ENCODE data around the gene ABCG2. TPM values are rescaled to one million over a fixed set of nuclear protein-coding genes. Genes with fewer than 3 reads are reported as not detected.
A peak's percentile ranks its signal among the peaks of the same experiment; 100 is the strongest.

The ABCG2 gene
- total and polyA plus RNA-seq, 2 of the 4 experiments (the other 2 are of a cell fraction) = 0.50 to 1.1 TPM

GRCh38 chr4:88191404-88191803 lies 33.0 kb upstream of the ABCG2 start:
- H4K20me1 ChIP-seq (ENCODE audit: insufficient read depth, low read length) = no peaks in the 10 kb centered on the region
- H2AK5ac ChIP-seq (ENCODE audit: low read depth, low read length) = no peak overlapping the region
- dilution Hi-C loops (cut with HindIII; ENCODE audit: low sequenced_read_pairs, unreplicated experiment) (no loop called here), intact Hi-C loops (cut with micrococcal nuclease) (no loop called here), in situ Hi-C loops (cut with MboI; ENCODE audit: low sequenced_read_pairs) (no loop called here)
- no CpG with 5 or more reads among the region's 3 CpGs for WGBS, 2 experiments (ENCODE audit: extremely low coverage in 2 of 2, insufficient read length in 1 of 2)
- no peak overlapping the region for H3K4me2 ChIP-seq (ENCODE audit: low read depth, low read length)
- CTCF ChIA-PET = interaction anchor here (2.1 kb wide), 1 partner anchor 158 kb away, joined by 7 read pairs; no protein-coding TSS in a partner anchor
- H2BK120ac ChIP-seq (ENCODE audit: low read depth, low read length) = no peak overlapping the region
- H3K9me3 ChIP-seq (ENCODE audit: control insufficient read depth, insufficient read depth, low read length) = no peaks in the 10 kb centered on the region
- no peak overlapping the region for H3K23ac ChIP-seq (ENCODE audit: low read depth, low read length)
- no peak overlapping the region for H3K14ac ChIP-seq (replicated peaks; ENCODE audit: low read depth, low read length)
- DNase-seq = peak; percentile 17
- TF ChIP-seq MAFK (IDR thresholded peaks at IDR 0.05; ENCODE audit: low read depth, low read length) = 0 out of 2 replicates have a peak, but pooled peaks have one; percentile 9
- no peak for TF ChIP-seq RAD21 (IDR thresholded peaks at IDR 0.05; ENCODE audit: low read length)
- no peak for ATAC-seq (ENCODE audit: low read depth)
- no peak overlapping the region for H2BK5ac ChIP-seq (ENCODE audit: low read depth, low read length, poor library complexity, severe bottlenecking)
- no peak overlapping the region for H4K91ac ChIP-seq (ENCODE audit: insufficient read depth, low read depth, low read length)
- H3K4ac ChIP-seq (ENCODE audit: low read depth, low read length) = no peak overlapping the region
- POLR2A ChIA-PET (ENCODE audit: unreplicated experiment) = no interaction called here
- no peak overlapping the region for H4K5ac ChIP-seq (ENCODE audit: low read depth, low read length)
- H3K56ac ChIP-seq (ENCODE audit: extremely low read depth, insufficient read depth, low read length) = no peak overlapping the region
- H3K9me1 ChIP-seq (ENCODE audit: insufficient read depth, low read length) = no peaks in the 10 kb centered on the region
- no peak overlapping the region for H3K27ac ChIP-seq (ENCODE audit: insufficient read depth, low read length)
- no peaks in the 10 kb centered on the region for H3K27me3 ChIP-seq (ENCODE audit: control insufficient read depth, insufficient read depth, low read length)
- H2BK15ac ChIP-seq (ENCODE audit: low read depth, low read length) = no peak overlapping the region
- H3K18ac ChIP-seq (ENCODE audit: low read depth, low read length) = no peak overlapping the region
- no peak overlapping the region for H2AK9ac ChIP-seq (replicated peaks; ENCODE audit: low read depth, low read length, poor library complexity)
- no peak overlapping the region for H3K4me3 ChIP-seq (ENCODE audit: insufficient read depth, low read depth, low read length)
- H3K9ac ChIP-seq (ENCODE audit: low read depth, low read length) = no peak overlapping the region
- H3K79me1 ChIP-seq (ENCODE audit: low read depth in 1 of 2, low read length in 2 of 2) = no peaks in the 10 kb centered on the region
- H3K36me3 ChIP-seq (ENCODE audit: control insufficient read depth, insufficient read depth, low read length) = no peaks in the 10 kb centered on the region
- no peak overlapping the region for H2BK20ac ChIP-seq (ENCODE audit: low read depth, low read length)
- BruUV-seq (replicated peaks) = no TSS peak
- H4K8ac ChIP-seq (ENCODE audit: low read depth in 2 of 2, low read length in 2 of 2) = no peak overlapping the region
- H2AFZ ChIP-seq (replicated peaks; ENCODE audit: low read length, poor library complexity) = no peak overlapping the region
- no peaks in the 10 kb centered on the region for H3K4me1 ChIP-seq (ENCODE audit: control insufficient read depth, insufficient read depth, low read length)

All from IMR-90 (cell line).